ENCODE measurements around the gene ATG12. TPM values are rescaled to one million over a fixed set of nuclear protein-coding genes. Genes with fewer than 3 reads are reported as not detected.

The ATG12 gene
- total and polyA plus RNA-seq, 2 of the 13 experiments (the other 11 are each of a cell fraction or from before 2014, with no cell fraction given) = 46.4 to 58.1 TPM

DNA sequence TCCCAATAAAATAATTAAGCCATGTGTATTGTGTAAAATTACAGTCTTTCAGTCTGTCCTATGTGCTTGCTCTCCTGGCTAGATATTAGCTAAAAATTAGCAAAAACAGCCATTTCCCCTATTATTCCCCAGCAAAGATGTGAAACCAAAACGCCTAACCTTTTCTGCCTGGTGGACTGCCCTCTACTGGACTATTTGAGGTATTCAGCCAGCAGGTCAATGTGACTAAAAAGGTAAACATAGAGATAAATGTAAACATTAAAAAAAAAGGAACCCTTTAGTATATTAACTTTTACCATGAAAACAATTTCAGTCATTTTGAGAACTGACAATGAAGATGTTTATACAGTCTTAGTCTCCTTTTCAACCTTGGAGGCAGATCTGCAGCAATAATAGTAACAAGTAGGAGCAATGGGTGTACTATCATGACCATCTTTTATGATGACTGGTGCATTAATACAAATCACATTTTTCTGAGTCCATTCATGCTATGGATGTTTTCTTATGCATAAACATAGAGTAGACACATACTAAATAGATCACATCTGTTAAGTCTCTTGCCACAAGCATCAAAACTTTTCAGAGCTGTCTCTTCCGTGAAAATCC, 10.1 kb downstream of the ATG12 start (continued):
- TF ChIP-seq, protein P1, sequence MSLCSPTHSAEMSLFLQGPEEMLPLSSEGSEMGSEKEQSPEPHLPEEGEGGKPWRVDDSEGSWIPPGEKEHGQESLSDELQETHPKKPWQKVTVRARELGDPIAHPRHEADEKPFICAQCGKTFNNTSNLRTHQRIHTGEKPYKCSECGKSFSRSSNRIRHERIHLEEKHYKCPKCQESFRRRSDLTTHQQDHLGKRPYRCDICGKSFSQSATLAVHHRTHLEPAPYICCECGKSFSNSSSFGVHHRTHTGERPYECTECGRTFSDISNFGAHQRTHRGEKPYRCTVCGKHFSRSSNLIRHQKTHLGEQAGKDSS (CRISPR knock-in tag; IDR thresholded peaks at IDR 0.05; ENCODE audit: borderline replicate concordance, low read depth) = no peak
- TF ChIP-seq, protein P2, sequence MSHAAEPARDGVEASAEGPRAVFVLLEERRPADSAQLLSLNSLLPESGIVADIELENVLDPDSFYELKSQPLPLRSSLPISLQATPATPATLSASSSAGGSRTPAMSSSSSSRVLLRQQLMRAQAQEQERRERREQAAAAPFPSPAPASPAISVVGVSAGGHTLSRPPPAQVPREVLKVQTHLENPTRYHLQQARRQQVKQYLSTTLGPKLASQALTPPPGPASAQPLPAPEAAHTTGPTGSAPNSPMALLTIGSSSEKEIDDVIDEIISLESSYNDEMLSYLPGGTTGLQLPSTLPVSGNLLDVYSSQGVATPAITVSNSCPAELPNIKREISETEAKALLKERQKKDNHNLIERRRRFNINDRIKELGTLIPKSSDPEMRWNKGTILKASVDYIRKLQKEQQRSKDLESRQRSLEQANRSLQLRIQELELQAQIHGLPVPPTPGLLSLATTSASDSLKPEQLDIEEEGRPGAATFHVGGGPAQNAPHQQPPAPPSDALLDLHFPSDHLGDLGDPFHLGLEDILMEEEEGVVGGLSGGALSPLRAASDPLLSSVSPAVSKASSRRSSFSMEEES (CRISPR knock-in tag; IDR thresholded peaks at IDR 0.05) = 0 out of 2 replicates have a peak, but pooled peaks have one; percentile 24
- TF ChIP-seq ZNF546 (CRISPR knock-in tag; conservative IDR thresholded peaks at IDR 0.05) (no peak), DR1 (CRISPR knock-in tag; IDR thresholded peaks at IDR 0.05) (no peak), MIXL1 (CRISPR knock-in tag; IDR thresholded peaks at IDR 0.05) (peak; percentile 60; the same call in 1 of the 2 replicates), ZNF746 (CRISPR knock-in tag; IDR thresholded peaks at IDR 0.05) (no peak), HCFC1 (IDR thresholded peaks at IDR 0.05; ENCODE audit: low read depth, low read length) (no peak), TRIM24 (CRISPR knock-in tag; IDR thresholded peaks at IDR 0.05) (no peak), TBP (CRISPR knock-in tag; IDR thresholded peaks at IDR 0.05) (no peak), ZNF264 (CRISPR knock-in tag; IDR thresholded peaks at IDR 0.05) (no peak), MIER3 (CRISPR knock-in tag; IDR thresholded peaks at IDR 0.05; ENCODE audit: borderline replicate concordance) (no peak)
- TF ChIP-seq, protein P3, sequence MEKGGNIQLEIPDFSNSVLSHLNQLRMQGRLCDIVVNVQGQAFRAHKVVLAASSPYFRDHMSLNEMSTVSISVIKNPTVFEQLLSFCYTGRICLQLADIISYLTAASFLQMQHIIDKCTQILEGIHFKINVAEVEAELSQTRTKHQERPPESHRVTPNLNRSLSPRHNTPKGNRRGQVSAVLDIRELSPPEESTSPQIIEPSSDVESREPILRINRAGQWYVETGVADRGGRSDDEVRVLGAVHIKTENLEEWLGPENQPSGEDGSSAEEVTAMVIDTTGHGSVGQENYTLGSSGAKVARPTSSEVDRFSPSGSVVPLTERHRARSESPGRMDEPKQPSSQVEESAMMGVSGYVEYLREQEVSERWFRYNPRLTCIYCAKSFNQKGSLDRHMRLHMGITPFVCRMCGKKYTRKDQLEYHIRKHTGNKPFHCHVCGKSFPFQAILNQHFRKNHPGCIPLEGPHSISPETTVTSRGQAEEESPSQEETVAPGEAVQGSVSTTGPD (CRISPR knock-in tag; IDR thresholded peaks at IDR 0.05) = no peak
- TF ChIP-seq, protein P4, sequence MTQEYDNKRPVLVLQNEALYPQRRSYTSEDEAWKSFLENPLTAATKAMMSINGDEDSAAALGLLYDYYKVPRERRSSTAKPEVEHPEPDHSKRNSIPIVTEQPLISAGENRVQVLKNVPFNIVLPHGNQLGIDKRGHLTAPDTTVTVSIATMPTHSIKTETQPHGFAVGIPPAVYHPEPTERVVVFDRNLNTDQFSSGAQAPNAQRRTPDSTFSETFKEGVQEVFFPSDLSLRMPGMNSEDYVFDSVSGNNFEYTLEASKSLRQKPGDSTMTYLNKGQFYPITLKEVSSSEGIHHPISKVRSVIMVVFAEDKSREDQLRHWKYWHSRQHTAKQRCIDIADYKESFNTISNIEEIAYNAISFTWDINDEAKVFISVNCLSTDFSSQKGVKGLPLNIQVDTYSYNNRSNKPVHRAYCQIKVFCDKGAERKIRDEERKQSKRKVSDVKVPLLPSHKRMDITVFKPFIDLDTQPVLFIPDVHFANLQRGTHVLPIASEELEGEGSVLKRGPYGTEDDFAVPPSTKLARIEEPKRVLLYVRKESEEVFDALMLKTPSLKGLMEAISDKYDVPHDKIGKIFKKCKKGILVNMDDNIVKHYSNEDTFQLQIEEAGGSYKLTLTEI (CRISPR knock-in tag; conservative IDR thresholded peaks at IDR 0.05) = no peak
- TF ChIP-seq, protein P5, sequence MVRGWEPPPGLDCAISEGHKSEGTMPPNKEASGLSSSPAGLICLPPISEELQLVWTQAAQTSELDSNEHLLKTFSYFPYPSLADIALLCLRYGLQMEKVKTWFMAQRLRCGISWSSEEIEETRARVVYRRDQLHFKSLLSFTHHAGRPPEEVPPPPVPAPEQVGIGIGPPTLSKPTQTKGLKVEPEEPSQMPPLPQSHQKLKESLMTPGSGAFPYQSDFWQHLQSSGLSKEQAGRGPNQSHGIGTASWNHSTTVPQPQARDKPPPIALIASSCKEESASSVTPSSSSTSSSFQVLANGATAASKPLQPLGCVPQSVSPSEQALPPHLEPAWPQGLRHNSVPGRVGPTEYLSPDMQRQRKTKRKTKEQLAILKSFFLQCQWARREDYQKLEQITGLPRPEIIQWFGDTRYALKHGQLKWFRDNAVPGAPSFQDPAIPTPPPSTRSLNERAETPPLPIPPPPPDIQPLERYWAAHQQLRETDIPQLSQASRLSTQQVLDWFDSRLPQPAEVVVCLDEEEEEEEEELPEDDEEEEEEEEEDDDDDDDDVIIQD (CRISPR knock-in tag; IDR thresholded peaks at IDR 0.05; ENCODE audit: low read depth) = peak; percentile 45; the same call in 1 of the 2 replicates
- TF ChIP-seq, protein P6, sequence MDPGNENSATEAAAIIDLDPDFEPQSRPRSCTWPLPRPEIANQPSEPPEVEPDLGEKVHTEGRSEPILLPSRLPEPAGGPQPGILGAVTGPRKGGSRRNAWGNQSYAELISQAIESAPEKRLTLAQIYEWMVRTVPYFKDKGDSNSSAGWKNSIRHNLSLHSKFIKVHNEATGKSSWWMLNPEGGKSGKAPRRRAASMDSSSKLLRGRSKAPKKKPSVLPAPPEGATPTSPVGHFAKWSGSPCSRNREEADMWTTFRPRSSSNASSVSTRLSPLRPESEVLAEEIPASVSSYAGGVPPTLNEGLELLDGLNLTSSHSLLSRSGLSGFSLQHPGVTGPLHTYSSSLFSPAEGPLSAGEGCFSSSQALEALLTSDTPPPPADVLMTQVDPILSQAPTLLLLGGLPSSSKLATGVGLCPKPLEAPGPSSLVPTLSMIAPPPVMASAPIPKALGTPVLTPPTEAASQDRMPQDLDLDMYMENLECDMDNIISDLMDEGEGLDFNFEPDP (CRISPR knock-in tag; conservative IDR thresholded peaks at IDR 0.05) = no peak
- TF ChIP-seq, protein P7, sequence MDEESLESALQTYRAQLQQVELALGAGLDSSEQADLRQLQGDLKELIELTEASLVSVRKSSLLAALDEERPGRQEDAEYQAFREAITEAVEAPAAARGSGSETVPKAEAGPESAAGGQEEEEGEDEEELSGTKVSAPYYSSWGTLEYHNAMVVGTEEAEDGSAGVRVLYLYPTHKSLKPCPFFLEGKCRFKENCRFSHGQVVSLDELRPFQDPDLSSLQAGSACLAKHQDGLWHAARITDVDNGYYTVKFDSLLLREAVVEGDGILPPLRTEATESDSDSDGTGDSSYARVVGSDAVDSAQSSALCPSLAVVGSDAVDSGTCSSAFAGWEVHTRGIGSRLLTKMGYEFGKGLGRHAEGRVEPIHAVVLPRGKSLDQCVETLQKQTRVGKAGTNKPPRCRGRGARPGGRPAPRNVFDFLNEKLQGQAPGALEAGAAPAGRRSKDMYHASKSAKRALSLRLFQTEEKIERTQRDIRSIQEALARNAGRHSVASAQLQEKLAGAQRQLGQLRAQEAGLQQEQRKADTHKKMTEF (CRISPR knock-in tag; IDR thresholded peaks at IDR 0.05) = 0 out of 2 replicates have a peak, but pooled peaks have one; percentile 19
- TF ChIP-seq, protein P8, sequence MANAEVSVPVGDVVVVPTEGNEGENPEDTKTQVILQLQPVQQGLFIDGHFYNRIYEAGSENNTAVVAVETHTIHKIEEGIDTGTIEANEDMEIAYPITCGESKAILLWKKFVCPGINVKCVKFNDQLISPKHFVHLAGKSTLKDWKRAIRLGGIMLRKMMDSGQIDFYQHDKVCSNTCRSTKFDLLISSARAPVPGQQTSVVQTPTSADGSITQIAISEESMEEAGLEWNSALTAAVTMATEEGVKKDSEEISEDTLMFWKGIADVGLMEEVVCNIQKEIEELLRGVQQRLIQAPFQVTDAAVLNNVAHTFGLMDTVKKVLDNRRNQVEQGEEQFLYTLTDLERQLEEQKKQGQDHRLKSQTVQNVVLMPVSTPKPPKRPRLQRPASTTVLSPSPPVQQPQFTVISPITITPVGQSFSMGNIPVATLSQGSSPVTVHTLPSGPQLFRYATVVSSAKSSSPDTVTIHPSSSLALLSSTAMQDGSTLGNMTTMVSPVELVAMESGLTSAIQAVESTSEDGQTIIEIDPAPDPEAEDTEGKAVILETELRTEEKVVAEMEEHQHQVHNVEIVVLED (CRISPR knock-in tag; IDR thresholded peaks at IDR 0.05; ENCODE audit: borderline replicate concordance) = no peak

Data from HepG2 (cell line).